Measurements from ENCODE around the gene GORAB.

The GORAB gene

DNA sequence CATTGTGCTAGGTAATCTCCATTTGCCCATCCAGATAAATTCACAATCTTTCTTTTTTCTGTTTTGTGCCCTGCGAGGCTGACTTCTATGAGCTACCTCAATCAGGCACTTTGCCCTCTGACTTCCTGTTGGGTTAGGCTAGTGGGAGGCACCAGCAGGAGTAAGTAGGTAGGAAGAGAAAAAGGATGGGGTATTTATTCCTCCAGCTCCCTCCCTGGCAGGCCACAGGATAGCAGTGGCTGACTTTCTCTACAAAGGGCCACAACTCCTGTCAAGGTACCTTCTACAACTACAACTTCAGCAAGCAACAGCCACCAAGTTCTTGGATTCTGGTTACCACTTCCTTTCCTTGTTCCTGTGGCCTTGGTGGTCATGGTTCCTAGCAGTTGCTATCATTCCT, 18.8 kb upstream of the GORAB start:
- no peaks in the 10 kb centered on the region for H3K4me1 ChIP-seq (ENCODE audit: control insufficient read depth in 5 of 5, insufficient read depth in 5 of 5, low read length in 5 of 5)
- no peaks in the 10 kb centered on the region for H3K27me3 ChIP-seq (ENCODE audit: control insufficient read depth in 5 of 5, insufficient read depth in 4 of 5, low read length in 5 of 5)
- H3K4me3 ChIP-seq (ENCODE audit: low read depth in 1 of 5, low read length in 5 of 5) = no peak overlapping the region
- H3K9me3 ChIP-seq (ENCODE audit: control insufficient read depth in 5 of 5, low read length in 5 of 5) = no peaks in the 10 kb centered on the region
- no peak overlapping the region for H3K27ac ChIP-seq (ENCODE audit: low read depth, low read length)
- no peaks in the 10 kb centered on the region for H3K36me3 ChIP-seq (ENCODE audit: control insufficient read depth in 5 of 5, insufficient read depth in 5 of 5, low read length in 5 of 5)
- H3K9ac ChIP-seq (ENCODE audit: low read length in 5 of 5) = no peak overlapping the region

DNA sequence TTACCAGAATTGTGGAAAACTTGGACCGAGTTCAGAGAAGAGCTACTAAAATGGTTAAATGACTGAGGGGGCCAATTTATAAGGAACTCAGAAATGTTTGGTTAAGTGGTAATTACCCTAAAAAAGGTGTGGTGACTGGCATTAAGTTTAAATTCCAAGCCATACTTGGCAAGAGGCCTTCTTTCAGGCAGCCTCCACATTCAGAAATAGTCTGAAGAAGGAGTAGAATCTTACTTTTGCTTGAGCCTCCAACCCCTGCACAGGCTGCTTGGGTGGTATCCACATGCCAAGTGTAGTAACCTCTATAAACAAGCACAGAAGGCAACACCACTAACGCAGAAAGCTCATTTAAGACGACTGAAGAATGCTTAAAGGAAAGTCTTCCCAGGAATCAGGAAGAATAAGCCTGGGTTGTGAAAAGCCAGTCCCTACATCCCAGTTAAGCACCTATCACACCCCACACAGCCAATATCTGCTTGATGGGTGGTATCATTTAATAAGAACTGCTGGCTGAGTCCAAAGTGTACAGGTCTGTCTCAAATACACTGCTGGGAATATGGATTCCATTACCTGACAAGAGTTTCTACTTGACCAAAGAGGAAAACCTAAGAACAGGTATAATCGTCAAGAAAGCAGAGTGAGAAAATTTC, 13.7 kb upstream of the GORAB start:
- no peak overlapping the region for H3K9ac ChIP-seq (ENCODE audit: low read length in 5 of 5)
- H3K27ac ChIP-seq (ENCODE audit: low read depth, low read length) = no peak overlapping the region
- H3K27me3 ChIP-seq (ENCODE audit: control insufficient read depth in 5 of 5, insufficient read depth in 4 of 5, low read length in 5 of 5) = no peaks in the 10 kb centered on the region
- H3K36me3 ChIP-seq (ENCODE audit: control insufficient read depth in 5 of 5, insufficient read depth in 5 of 5, low read length in 5 of 5) = no peaks in the 10 kb centered on the region
- no peaks in the 10 kb centered on the region for H3K9me3 ChIP-seq (ENCODE audit: control insufficient read depth in 5 of 5, low read length in 5 of 5)
- H3K4me1 ChIP-seq (ENCODE audit: control insufficient read depth in 5 of 5, insufficient read depth in 5 of 5, low read length in 5 of 5) = no peaks in the 10 kb centered on the region
- no peak overlapping the region for H3K4me3 ChIP-seq (ENCODE audit: low read depth in 1 of 5, low read length in 5 of 5)

DNA sequence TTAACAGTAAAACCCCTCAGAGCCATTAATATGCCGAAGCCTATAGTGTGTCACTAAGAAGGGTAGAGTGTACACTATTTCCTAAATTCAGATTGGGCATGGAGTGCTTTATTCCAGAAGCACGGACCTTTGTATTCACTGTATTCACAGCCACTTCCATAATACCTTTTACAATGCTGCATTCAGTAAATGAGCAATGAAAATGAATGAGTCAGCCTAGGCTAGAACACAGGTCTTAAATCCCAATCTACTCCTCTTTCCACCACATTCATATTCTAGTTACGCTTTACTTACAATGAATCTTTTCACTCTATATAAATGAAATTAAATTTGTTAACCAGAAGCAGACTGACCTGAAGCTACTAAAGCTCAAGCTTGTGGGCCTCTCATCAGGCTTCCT, 13.0 kb upstream of the GORAB start:
- Histone ChIP-seq H3K27ac (ENCODE audit: low read depth, low read length) (no peak overlapping the region), H3K9me3 (ENCODE audit: control insufficient read depth in 5 of 5, low read length in 5 of 5) (no peaks in the 10 kb centered on the region), H3K36me3 (ENCODE audit: control insufficient read depth in 5 of 5, insufficient read depth in 5 of 5, low read length in 5 of 5) (no peaks in the 10 kb centered on the region), H3K4me3 (ENCODE audit: low read depth in 1 of 5, low read length in 5 of 5) (no peak overlapping the region), H3K27me3 (ENCODE audit: control insufficient read depth in 5 of 5, insufficient read depth in 4 of 5, low read length in 5 of 5) (no peaks in the 10 kb centered on the region), H3K4me1 (ENCODE audit: control insufficient read depth in 5 of 5, insufficient read depth in 5 of 5, low read length in 5 of 5) (no peaks in the 10 kb centered on the region), H3K9ac (ENCODE audit: low read length in 5 of 5) (no peak overlapping the region)

DNA sequence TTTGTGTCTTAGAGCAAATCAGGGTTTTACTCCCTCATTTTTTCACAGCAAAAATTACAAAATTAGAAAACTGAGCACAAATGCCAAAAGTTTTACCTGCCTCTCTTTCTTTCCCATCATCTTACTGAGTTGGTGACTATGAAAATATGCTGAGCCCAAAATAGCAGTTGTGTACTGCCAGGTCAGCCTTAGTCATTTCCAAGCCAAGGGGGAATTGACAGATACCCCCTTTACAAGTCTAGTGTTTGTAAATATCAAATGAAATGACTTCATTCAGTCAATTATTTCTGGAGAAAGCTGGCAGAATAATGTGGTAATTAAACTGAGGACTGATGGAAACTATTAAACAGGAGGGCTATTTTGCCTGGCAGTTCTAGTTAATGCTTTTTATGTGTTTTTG, 11.4 kb upstream of the GORAB start:
- Histone ChIP-seq H3K9ac (ENCODE audit: low read length in 5 of 5) (no peak overlapping the region), H3K27me3 (ENCODE audit: control insufficient read depth in 5 of 5, insufficient read depth in 4 of 5, low read length in 5 of 5) (no peaks in the 10 kb centered on the region), H3K4me1 (ENCODE audit: control insufficient read depth in 5 of 5, insufficient read depth in 5 of 5, low read length in 5 of 5) (no peaks in the 10 kb centered on the region), H3K36me3 (ENCODE audit: control insufficient read depth in 5 of 5, insufficient read depth in 5 of 5, low read length in 5 of 5) (no peaks in the 10 kb centered on the region), H3K4me3 (ENCODE audit: low read depth in 1 of 5, low read length in 5 of 5) (no peak overlapping the region), H3K9me3 (ENCODE audit: control insufficient read depth in 5 of 5, low read length in 5 of 5) (no peaks in the 10 kb centered on the region), H3K27ac (ENCODE audit: low read depth, low read length) (no peak overlapping the region)

DNA sequence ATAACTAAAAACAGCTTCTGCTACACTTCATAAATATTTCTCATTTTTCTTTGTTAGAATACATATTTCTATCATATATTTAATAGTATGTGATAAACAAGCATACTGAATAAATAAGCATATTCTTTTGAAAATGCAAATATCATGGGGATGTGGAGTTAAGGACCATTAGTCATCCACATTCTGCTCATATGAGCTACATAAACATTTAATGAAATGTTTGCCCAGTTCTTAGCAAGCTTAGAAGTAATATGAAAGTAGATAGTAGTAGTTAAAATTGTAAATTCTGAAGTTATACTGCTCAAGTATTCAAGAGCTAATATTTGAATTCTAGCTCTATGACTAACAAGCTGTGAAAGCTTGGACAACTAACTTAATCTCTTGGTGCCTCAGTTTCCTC, 10.1 kb upstream of the GORAB start:
- H3K27ac ChIP-seq (ENCODE audit: low read depth, low read length) = no peak overlapping the region
- H3K9ac ChIP-seq (ENCODE audit: low read length in 5 of 5) = no peak overlapping the region
- no peaks in the 10 kb centered on the region for H3K36me3 ChIP-seq (ENCODE audit: control insufficient read depth in 5 of 5, insufficient read depth in 5 of 5, low read length in 5 of 5)
- H3K27me3 ChIP-seq (ENCODE audit: control insufficient read depth in 5 of 5, insufficient read depth in 4 of 5, low read length in 5 of 5) = no peaks in the 10 kb centered on the region
- no peaks in the 10 kb centered on the region for H3K4me1 ChIP-seq (ENCODE audit: control insufficient read depth in 5 of 5, insufficient read depth in 5 of 5, low read length in 5 of 5)
- H3K4me3 ChIP-seq (ENCODE audit: low read depth in 1 of 5, low read length in 5 of 5) = no peak overlapping the region
- H3K9me3 ChIP-seq (ENCODE audit: control insufficient read depth in 5 of 5, low read length in 5 of 5) = no peaks in the 10 kb centered on the region

DNA sequence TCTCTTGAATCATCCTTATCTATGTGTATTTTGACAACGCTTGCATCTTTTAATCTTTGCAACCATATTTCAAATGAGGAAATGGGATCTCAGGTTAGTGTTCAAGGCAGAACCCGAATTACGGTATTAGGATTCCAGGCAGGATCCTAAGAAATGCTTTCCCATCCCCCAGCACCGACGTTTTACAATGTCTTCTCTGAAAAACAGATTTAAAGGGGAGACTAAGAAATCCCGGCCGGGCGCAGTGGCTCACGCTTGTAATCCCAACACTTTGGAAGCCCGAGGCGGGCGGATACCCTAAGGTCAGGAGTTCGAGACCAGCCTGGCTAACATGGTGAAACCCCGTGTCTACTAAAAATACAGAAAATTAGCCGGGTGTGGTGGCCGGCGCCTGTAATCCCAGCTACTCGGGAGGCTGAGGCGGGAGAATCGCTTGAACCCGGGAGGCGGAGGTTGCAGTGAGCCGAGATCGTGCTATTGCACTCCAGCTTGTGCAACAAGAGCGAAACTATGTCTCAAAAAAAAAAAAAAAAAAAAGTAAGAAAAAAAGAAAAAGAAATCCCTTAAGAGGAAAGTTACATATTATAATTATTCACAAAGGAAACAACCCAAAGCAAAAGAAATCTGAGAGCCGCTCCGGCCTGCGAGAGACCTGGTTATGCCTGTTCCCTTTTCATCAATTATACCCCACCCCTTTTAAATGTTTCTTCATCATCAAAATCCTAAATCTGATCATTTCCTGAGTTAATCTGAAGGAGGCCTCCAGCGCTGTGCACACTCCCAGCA, 801 bp upstream of the GORAB start:
- Histone ChIP-seq H3K4me1 (ENCODE audit: control insufficient read depth in 5 of 5, insufficient read depth in 5 of 5, low read length in 5 of 5) (peaks cover 0 to 20% (median 12%) of the 10 kb centered on the region in 5 donors), H3K4me3 (ENCODE audit: low read depth in 1 of 5, low read length in 5 of 5) (peak overlapping the region; percentile 73 to 99 (median 96)), H3K36me3 (ENCODE audit: control insufficient read depth in 5 of 5, insufficient read depth in 5 of 5, low read length in 5 of 5) (no peaks in the 10 kb centered on the region), H3K27me3 (ENCODE audit: control insufficient read depth in 5 of 5, insufficient read depth in 4 of 5, low read length in 5 of 5) (no peaks in the 10 kb centered on the region), H3K9me3 (ENCODE audit: control insufficient read depth in 5 of 5, low read length in 5 of 5) (no peaks in the 10 kb centered on the region), H3K9ac (ENCODE audit: low read length in 5 of 5) (peak overlapping the region; percentile 84 to 99 (median 91)), H3K27ac (ENCODE audit: low read depth, low read length) (peak overlapping the region; percentile 98)

DNA sequence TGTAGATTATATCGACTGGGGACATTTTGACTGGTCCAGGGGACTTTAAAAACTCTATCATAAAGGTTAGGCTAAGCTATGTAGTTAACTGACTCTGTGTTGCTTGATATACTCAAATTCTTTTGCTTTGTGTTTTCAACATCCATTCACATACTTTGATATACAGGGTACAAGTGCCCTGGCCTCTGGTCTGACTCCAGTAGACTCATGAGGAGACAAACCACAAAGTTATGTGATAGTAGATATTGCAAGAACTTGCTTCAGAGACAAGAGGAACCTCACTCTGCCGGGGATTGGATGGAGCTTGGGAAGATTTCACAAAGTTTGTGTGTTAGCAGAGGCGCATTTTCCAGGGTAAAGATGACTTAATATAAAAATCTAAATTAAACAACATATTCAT, 1.3 kb downstream of the GORAB start:
- Histone ChIP-seq H3K27me3 (ENCODE audit: control insufficient read depth in 5 of 5, insufficient read depth in 4 of 5, low read length in 5 of 5) (no peaks in the 10 kb centered on the region), H3K27ac (ENCODE audit: low read depth, low read length) (peak overlapping the region; percentile 98), H3K4me1 (ENCODE audit: control insufficient read depth in 5 of 5, insufficient read depth in 5 of 5, low read length in 5 of 5) (peaks cover 3 to 32% (median 25%) of the 10 kb centered on the region in 5 donors), H3K4me3 (ENCODE audit: low read depth in 1 of 5, low read length in 5 of 5) (peak overlapping the region in 4 of 5 donors; percentile 73 to 98 (median 90)), H3K9me3 (ENCODE audit: control insufficient read depth in 5 of 5, low read length in 5 of 5) (no peaks in the 10 kb centered on the region), H3K9ac (ENCODE audit: low read length in 5 of 5) (peak overlapping the region in 2 of 5 donors; percentile 93 to 99), H3K36me3 (ENCODE audit: control insufficient read depth in 5 of 5, insufficient read depth in 5 of 5, low read length in 5 of 5) (no peaks in the 10 kb centered on the region)

DNA sequence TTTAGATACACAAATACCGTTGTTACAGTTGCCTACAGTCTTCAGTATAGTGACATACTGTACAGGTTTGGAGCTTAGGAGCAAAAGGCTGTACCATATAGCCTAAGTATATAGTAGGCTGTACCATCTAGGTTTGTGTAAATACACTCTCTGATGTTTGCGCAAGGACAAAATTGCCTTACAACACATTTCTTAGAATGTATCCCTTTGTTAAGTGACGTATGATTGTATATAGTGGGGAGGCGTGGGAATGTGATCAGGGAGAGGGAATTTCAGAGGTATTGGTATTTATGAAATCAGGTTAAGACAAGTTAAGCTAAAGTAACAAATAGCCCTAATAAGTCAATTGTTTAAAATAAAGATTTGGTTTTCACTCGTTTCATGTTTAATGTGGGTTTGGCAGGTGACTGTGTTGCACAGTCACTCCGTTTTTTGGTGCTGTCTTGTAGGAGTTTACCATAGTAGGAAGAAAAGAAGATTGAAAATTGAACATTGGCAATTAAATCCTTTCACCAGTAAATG, 2.7 kb downstream of the GORAB start:
- Histone ChIP-seq H3K36me3 (ENCODE audit: control insufficient read depth in 5 of 5, insufficient read depth in 5 of 5, low read length in 5 of 5) (peaks cover 0 to 6% (median 3%) of the 10 kb centered on the region in 5 donors), H3K4me3 (ENCODE audit: low read depth in 1 of 5, low read length in 5 of 5) (no peak overlapping the region), H3K9me3 (ENCODE audit: control insufficient read depth in 5 of 5, low read length in 5 of 5) (no peaks in the 10 kb centered on the region), H3K4me1 (ENCODE audit: control insufficient read depth in 5 of 5, insufficient read depth in 5 of 5, low read length in 5 of 5) (peaks cover 3 to 32% (median 25%) of the 10 kb centered on the region in 5 donors), H3K27ac (ENCODE audit: low read depth, low read length) (no peak overlapping the region), H3K27me3 (ENCODE audit: control insufficient read depth in 5 of 5, insufficient read depth in 4 of 5, low read length in 5 of 5) (no peaks in the 10 kb centered on the region), H3K9ac (ENCODE audit: low read length in 5 of 5) (no peak overlapping the region)

DNA sequence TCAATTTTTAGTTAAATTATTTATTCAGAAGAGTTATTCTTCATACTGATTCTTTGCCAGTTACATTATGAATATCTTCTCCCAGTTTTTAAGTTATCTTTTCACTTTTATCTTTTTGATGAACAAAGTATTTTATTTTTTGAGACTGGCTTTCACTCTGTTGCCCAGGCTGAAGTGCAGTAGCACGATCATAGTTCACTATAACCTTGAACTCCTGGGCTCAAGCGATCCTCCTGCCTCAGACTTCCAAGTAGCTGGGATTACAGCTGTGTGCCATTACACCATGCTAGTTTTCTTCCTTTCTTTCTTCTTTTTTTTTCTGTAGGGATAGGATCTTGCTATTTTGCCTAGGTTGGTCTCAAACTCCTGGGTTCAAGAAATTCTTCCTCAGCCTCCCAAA, 3.5 kb downstream of the GORAB start:
- no peaks in the 10 kb centered on the region for H3K9me3 ChIP-seq (ENCODE audit: control insufficient read depth in 5 of 5, low read length in 5 of 5)
- H3K4me1 ChIP-seq (ENCODE audit: control insufficient read depth in 5 of 5, insufficient read depth in 5 of 5, low read length in 5 of 5) = peaks cover 3 to 32% (median 25%) of the 10 kb centered on the region in 5 donors
- H3K27ac ChIP-seq (ENCODE audit: low read depth, low read length) = no peak overlapping the region
- no peak overlapping the region for H3K9ac ChIP-seq (ENCODE audit: low read length in 5 of 5)
- H3K36me3 ChIP-seq (ENCODE audit: control insufficient read depth in 5 of 5, insufficient read depth in 5 of 5, low read length in 5 of 5) = peaks cover 3 to 11% (median 5%) of the 10 kb centered on the region in 5 donors
- H3K4me3 ChIP-seq (ENCODE audit: low read depth in 1 of 5, low read length in 5 of 5) = no peak overlapping the region
- no peaks in the 10 kb centered on the region for H3K27me3 ChIP-seq (ENCODE audit: control insufficient read depth in 5 of 5, insufficient read depth in 4 of 5, low read length in 5 of 5)

DNA sequence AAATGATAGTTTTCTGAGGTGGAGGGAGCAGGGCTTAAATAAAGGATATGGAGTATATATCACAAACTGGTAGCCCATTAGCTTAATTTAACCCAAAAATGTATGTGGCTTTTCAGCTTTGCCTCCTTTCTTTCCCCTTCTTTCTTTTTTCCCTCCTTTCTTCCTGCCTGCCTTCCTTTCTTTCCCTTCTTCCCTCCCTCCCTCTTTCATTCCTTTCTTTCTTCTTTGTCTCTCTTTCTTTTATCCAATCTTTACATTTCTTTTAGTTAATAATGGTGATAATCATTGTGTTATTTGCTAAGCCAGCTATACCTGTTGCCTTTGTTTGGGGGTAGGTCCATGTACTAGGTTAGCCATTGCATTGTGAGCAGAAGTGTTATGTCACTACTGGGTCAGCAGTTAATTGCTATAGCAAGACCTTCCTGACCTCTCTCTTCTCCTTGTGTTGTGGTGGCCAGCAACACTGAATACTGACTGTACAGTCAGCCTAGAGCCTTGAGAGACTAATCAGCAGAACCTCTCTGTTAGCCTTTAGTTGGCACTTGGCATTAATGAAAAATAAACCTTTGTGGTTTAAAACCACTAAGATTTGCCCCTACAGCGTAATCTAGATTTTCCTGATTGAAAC, 5.1 kb downstream of the GORAB start:
- H3K9me3 ChIP-seq (ENCODE audit: control insufficient read depth in 5 of 5, low read length in 5 of 5) = no peaks in the 10 kb centered on the region
- H3K4me1 ChIP-seq (ENCODE audit: control insufficient read depth in 5 of 5, insufficient read depth in 5 of 5, low read length in 5 of 5) = peaks cover 3 to 28% (median 18%) of the 10 kb centered on the region in 5 donors
- H3K27ac ChIP-seq (ENCODE audit: low read depth, low read length) = no peak overlapping the region
- no peak overlapping the region for H3K4me3 ChIP-seq (ENCODE audit: low read depth in 1 of 5, low read length in 5 of 5)
- H3K27me3 ChIP-seq (ENCODE audit: control insufficient read depth in 5 of 5, insufficient read depth in 4 of 5, low read length in 5 of 5) = no peaks in the 10 kb centered on the region
- H3K9ac ChIP-seq (ENCODE audit: low read length in 5 of 5) = no peak overlapping the region
- H3K36me3 ChIP-seq (ENCODE audit: control insufficient read depth in 5 of 5, insufficient read depth in 5 of 5, low read length in 5 of 5) = peaks cover 8 to 17% (median 9%) of the 10 kb centered on the region in 5 donors
